ENCODE measurements around the gene ULK3.

The ULK3 gene

DNA sequence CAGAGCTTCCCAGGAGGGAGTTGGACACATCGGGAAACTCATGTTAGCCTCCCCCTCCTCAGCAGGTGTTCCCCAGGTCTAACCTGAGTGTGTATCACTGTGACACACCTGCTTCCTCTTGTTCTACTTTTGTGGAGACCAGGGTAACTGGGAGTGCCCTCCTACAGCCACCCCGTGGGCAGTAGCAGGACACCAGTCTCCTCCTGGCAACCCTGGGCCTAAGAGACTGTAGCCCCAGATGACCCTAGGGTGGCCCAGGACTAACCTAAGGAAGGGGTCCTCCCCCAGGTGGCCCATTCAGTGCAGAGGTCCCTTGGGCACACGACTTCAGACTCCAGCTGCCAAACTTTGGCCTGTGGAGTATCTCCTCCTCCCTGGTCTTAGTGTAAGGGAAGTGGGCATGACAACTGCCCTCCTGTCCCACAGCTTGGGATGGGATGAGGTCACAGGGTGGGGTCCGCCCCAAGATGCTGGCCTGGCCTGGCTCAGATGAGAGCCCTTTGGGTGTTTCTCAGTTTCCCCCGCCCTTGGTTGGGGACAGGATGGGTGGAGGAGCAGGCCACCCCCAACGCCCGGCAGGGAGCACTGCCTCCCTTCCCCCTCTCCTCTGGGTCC is 56.3 kb downstream of the ULK3 start:
- TF ChIP-seq, protein P1, sequence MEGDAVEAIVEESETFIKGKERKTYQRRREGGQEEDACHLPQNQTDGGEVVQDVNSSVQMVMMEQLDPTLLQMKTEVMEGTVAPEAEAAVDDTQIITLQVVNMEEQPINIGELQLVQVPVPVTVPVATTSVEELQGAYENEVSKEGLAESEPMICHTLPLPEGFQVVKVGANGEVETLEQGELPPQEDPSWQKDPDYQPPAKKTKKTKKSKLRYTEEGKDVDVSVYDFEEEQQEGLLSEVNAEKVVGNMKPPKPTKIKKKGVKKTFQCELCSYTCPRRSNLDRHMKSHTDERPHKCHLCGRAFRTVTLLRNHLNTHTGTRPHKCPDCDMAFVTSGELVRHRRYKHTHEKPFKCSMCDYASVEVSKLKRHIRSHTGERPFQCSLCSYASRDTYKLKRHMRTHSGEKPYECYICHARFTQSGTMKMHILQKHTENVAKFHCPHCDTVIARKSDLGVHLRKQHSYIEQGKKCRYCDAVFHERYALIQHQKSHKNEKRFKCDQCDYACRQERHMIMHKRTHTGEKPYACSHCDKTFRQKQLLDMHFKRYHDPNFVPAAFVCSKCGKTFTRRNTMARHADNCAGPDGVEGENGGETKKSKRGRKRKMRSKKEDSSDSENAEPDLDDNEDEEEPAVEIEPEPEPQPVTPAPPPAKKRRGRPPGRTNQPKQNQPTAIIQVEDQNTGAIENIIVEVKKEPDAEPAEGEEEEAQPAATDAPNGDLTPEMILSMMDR (IDR thresholded peaks at IDR 0.05; ENCODE audit: insufficient read depth, low read depth, low read length, missing control alignments) = no peak
- no peak for DNase-seq (ENCODE audit: low read depth)
- H3K4me3 ChIP-seq (ENCODE audit: low read length) = no peak overlapping the region
